KMS-11 (cell line): ENCODE data around the gene SEL1L.

Experiments used
- H2AFZ ChIP-seq: fragments of 200-600 bp; sonication (generic); 2 replicates; pipeline ENCODE4 v1.6.1; 2016; ENCODE audit warnings: antibody characterized with exemption, mixed run types, low read depth
- H3K27ac ChIP-seq: fragments of 200-600 bp; sonication (generic); 2 replicates; pipeline ENCODE4 v1.6.1; 2016; ENCODE audit warnings: mild to moderate bottlenecking, mixed run types
- H3K27me3 ChIP-seq: fragments of 200-600 bp; sonication (generic); 2 replicates; pipeline ENCODE4 v1.6.1; 2017; ENCODE audit warnings: mild to moderate bottlenecking, low read depth, mixed run types, moderate library complexity; ENCODE audit not compliant: insufficient read depth
- H3K36me3 ChIP-seq: fragments of 200-600 bp; sonication (generic); 2 replicates; pipeline ENCODE4 v1.6.1; 2017; ENCODE audit warnings: mild to moderate bottlenecking, mixed run types; ENCODE audit not compliant: insufficient read depth
- H3K4me1 ChIP-seq: fragments of 200-600 bp; sonication (generic); 2 replicates; pipeline ENCODE4 v1.6.1; 2016; ENCODE audit warnings: mild to moderate bottlenecking, low read depth, mixed run types; ENCODE audit not compliant: poor library complexity, severe bottlenecking
- H3K4me2 ChIP-seq: fragments of 200-600 bp; sonication (generic); 2 replicates; pipeline ENCODE4 v1.7.0; 2016; ENCODE audit warnings: mild to moderate bottlenecking, mixed run types
- H3K4me3 ChIP-seq: fragments of 200-600 bp; sonication (generic); IDR thresholded peaks from 2 replicates; pipeline ENCODE4 v1.6.1; 2017; ENCODE audit warnings: low read depth, low read length, mixed read lengths; ENCODE audit not compliant: insufficient read depth
- H3K79me2 ChIP-seq: fragments of 200-600 bp; sonication (generic); 2 replicates; pipeline ENCODE4 v1.6.1; 2016; ENCODE audit warnings: low read depth, mixed run types; ENCODE audit not compliant: insufficient read depth
- H3K9ac ChIP-seq: fragments of 200-600 bp; sonication (generic); 2 replicates; pipeline ENCODE4 v1.6.1; 2016; ENCODE audit warnings: mild to moderate bottlenecking, mixed run types
- H4K20me1 ChIP-seq: fragments of 200-600 bp; sonication (generic); 2 replicates; pipeline ENCODE4 v1.6.1; 2016; ENCODE audit warnings: mild to moderate bottlenecking, mixed run types; ENCODE audit not compliant: insufficient read depth
- CTCF ChIP-seq: fragments of 200-600 bp; sonication (generic); conservative IDR thresholded peaks from 2 replicates; pipeline ENCODE4 v1.6.1; 2017; ENCODE audit warnings: low read depth, mild to moderate bottlenecking, antibody characterized with exemption, low read length, moderate library complexity, mixed read lengths

SEL1L gene

GRCh38 chr14:81535396-81536164 lies 1.9 kb upstream of the SEL1L start:
- no peaks in the 10 kb centered on the region for H4K20me1 ChIP-seq
- H3K36me3 ChIP-seq, result no peaks in the 10 kb centered on the region
- H3K4me3 ChIP-seq, result no peak overlapping the region
- H3K9ac ChIP-seq, result no peak overlapping the region
- H3K4me2 ChIP-seq, result no peak overlapping the region
- no peaks in the 10 kb centered on the region for H3K27me3 ChIP-seq
- H2AFZ ChIP-seq, result no peak overlapping the region
- H3K4me1 ChIP-seq, result peaks cover 28% of the 10 kb centered on the region
- no peak for TF ChIP-seq CTCF
- H3K27ac ChIP-seq, result no peak overlapping the region
- peaks cover 30% of the 10 kb centered on the region; the same call in 1 of the 2 replicates for H3K79me2 ChIP-seq

GRCh38 chr14:81534510-81535074 lies 939 bp upstream of the SEL1L start:
- Histone ChIP-seq H3K4me1 (peaks cover 38% of the 10 kb centered on the region), H3K27ac (no peak overlapping the region), H3K9ac (no peak overlapping the region), H3K4me3 (no peak overlapping the region), H3K79me2 (peaks cover 40% of the 10 kb centered on the region; the same call in 1 of the 2 replicates), H3K4me2 (peak overlapping the region; percentile 7; the same call in 1 of the 2 replicates), H3K36me3 (no peaks in the 10 kb centered on the region), H3K27me3 (no peaks in the 10 kb centered on the region), H4K20me1 (no peaks in the 10 kb centered on the region), H2AFZ (peak overlapping the region; percentile 75)
- TF ChIP-seq CTCF, result no peak

- Histone ChIP-seq H3K4me1 (peaks cover 52% of the 10 kb centered on the region), H3K4me3 (no peak overlapping the region), H2AFZ (peak overlapping the region; percentile 41; the same call in 1 of the 2 replicates), H3K4me2 (peak overlapping the region; percentile 83), H3K36me3 (no peaks in the 10 kb centered on the region), H3K27me3 (no peaks in the 10 kb centered on the region), H3K9ac (peak overlapping the region; percentile 42; the same call in 1 of the 2 replicates), H3K79me2 (peaks cover 49% of the 10 kb centered on the region; the same call in 1 of the 2 replicates), H4K20me1 (no peaks in the 10 kb centered on the region), H3K27ac (no peak overlapping the region)
- no peak for TF ChIP-seq CTCF
Observed at GRCh38 chr14:81533212-81533535, 479 bp downstream of the SEL1L start.

GRCh38 chr14:81529391-81529790 lies 4.3 kb downstream of the SEL1L start:
- H3K79me2 ChIP-seq, result peaks cover 49% of the 10 kb centered on the region; the same call in 1 of the 2 replicates
- H3K4me2 ChIP-seq, result peak overlapping the region; percentile 6; the same call in 1 of the 2 replicates
- no peak for TF ChIP-seq CTCF
- no peak overlapping the region for H3K27ac ChIP-seq
- no peaks in the 10 kb centered on the region for H4K20me1 ChIP-seq
- H3K9ac ChIP-seq, result no peak overlapping the region
- H3K4me1 ChIP-seq, result peaks cover 60% of the 10 kb centered on the region
- no peak overlapping the region for H3K4me3 ChIP-seq
- no peaks in the 10 kb centered on the region for H3K27me3 ChIP-seq
- H3K36me3 ChIP-seq, result no peaks in the 10 kb centered on the region
- H2AFZ ChIP-seq, result no peak overlapping the region
